ENCODE results near the gene IL17RA.
A peak's percentile ranks its signal among the peaks of the same experiment; 100 is the strongest.

Gene IL17RA

DNA sequence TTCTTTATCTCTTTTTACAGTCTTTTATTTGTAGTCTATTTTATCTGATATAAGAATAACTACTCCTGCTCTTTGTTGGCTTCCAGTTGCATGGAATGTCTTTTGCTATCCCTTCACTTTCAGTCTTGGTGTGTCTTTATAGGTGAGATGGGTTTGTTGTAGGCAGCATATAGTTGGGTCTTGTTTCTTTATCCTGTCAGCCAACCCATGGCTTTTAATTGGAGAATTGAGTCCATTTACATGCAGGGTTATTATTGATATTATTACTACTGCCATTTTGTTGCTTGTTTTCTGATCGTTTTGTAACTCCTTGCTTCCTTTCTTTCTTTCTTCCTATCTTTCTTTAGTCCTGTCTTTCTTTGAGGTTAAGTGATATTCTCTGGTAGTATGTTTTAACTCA, 11.9 kb upstream of the IL17RA start:
- H3K27ac ChIP-seq: no peak overlapping the region
- TF ChIP-seq, protein P1, sequence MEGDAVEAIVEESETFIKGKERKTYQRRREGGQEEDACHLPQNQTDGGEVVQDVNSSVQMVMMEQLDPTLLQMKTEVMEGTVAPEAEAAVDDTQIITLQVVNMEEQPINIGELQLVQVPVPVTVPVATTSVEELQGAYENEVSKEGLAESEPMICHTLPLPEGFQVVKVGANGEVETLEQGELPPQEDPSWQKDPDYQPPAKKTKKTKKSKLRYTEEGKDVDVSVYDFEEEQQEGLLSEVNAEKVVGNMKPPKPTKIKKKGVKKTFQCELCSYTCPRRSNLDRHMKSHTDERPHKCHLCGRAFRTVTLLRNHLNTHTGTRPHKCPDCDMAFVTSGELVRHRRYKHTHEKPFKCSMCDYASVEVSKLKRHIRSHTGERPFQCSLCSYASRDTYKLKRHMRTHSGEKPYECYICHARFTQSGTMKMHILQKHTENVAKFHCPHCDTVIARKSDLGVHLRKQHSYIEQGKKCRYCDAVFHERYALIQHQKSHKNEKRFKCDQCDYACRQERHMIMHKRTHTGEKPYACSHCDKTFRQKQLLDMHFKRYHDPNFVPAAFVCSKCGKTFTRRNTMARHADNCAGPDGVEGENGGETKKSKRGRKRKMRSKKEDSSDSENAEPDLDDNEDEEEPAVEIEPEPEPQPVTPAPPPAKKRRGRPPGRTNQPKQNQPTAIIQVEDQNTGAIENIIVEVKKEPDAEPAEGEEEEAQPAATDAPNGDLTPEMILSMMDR (conservative IDR thresholded peaks at IDR 0.05): no peak

DNA sequence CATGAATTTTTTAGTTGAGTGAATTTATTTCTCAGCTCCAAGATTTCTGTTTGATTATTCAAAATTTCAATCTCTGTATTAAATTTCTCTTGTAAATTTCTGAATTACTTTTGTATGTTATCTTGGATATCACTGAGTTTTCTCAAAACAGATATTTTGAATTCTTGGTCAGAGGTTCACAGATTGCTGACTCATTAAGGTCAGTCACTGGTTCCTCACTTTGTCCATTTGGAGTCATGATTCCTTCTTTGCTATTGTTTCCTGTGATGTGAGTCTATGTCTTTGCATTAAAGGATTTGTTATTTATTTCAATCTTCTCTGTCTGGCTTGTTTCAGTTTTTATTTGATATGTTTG, 10.2 kb upstream of the IL17RA start:
- TF ChIP-seq, protein P1 (conservative IDR thresholded peaks at IDR 0.05): no peak
- peak overlapping the region; percentile 1; the same call in 1 of the 2 replicates for H3K27ac ChIP-seq

GRCh38 chr22:17077255-17077654, 7.5 kb upstream of the IL17RA start:
- H3K27ac ChIP-seq: no peak overlapping the region
- TF ChIP-seq, protein P1 (conservative IDR thresholded peaks at IDR 0.05): no peak

DNA sequence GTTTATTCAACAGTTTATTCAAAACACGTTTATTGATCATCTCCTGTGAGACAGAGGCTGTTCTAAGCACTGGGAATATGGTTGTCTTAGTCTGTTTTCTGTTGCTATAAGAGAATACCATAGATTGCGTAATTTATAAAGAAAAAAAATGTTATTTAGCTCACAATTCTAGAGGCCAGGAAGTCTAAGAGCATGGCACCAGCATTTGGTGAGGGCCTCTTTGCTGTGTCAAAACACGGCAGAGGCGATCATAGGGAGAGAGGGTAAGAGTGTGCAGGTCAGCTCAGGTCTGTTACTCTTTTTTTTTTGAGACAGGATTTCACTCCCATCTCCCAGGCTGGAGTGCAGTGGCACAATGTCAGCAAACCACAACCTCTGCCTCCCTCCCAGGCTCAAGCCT, 5.2 kb upstream of the IL17RA start:
- H3K27ac ChIP-seq: no peak overlapping the region
- TF ChIP-seq, protein P1 (conservative IDR thresholded peaks at IDR 0.05): no peak

DNA sequence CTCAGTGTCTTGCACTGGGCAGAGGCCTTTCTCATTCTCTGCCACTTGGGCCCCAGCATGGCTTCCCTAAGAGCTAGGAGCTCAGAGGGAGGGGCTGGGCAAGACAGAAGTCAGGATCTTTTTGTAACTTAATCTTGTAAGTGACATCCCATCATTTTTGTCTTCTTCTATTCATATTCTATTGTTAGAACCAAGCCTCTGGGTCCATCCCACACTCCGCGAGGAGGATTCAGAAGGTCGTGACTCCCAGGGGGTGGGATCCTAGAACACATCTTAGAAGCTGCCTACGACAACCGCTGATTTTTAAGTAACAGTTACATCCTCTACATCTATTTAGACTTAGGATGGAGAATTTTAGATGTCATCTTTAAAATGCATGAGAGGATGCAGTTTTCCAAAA, 1.5 kb upstream of the IL17RA start:
- TF ChIP-seq, protein P1 (conservative IDR thresholded peaks at IDR 0.05): no peak
- H3K27ac ChIP-seq: no peak overlapping the region; the same call in 1 of the 2 replicates

DNA sequence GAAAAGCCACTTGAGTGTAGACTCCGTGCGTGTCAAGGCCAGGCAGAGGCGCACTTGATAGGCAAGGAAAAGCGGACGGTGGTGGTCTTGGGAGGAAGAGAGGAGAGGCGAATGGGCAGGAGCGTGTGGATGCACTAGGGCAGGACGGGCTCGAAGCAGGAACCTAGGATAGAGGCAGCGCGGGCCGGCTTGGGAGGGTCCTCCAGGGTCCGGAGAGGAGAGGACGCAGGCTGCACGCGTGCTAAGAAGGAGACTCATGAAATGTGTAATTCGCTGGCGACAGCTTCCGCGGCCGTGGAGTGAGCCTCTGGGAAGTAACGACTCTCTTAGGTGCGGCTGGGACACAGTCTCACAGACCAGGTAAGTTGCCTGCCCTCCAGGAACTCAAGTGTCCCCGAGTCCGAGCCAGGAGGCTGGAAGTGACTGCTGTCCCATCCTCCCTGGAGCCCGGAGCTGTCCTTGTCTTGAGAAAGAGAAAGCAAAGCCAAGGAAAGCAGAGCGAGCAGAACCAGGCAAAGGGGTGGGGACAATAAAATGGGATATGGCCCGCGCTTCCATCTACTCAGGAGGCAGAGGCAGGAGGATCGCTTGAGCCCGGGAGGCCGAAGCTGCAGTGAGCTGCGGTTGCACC, 874 bp upstream of the IL17RA start:
- TF ChIP-seq, protein P1 (conservative IDR thresholded peaks at IDR 0.05): no peak
- peak overlapping the region; percentile 81 for H3K27ac ChIP-seq

- TF ChIP-seq, protein P1 (conservative IDR thresholded peaks at IDR 0.05): no peak
- H3K27ac ChIP-seq: peak overlapping the region; percentile 81
Observed at GRCh38 chr22:17085277-17086181, 729 bp downstream of the IL17RA start.

Data from VCaP (cell line).